Endothelial cell (in vitro differentiated cells): ENCODE measurements around the gene C1QTNF7. TPM values are rescaled to one million over a fixed set of nuclear protein-coding genes. Genes with fewer than 3 reads are reported as not detected.

Experiments used
- DNase-seq: peaks from one replicate; pipeline ENCODE4 v3.0.0; 2021; ENCODE audit warnings: low spot score
- H3K27ac Mint-ChIP-seq: one replicate; pipeline ENCODE4 v1.8.0; 2021; ENCODE audit warnings: mixed read lengths, inconsistent platforms; ENCODE audit not compliant: unreplicated experiment
- H3K27me3 Mint-ChIP-seq: one replicate; pipeline ENCODE4 v1.8.0; 2021; ENCODE audit warnings: mild to moderate bottlenecking, moderate library complexity, mixed read lengths, inconsistent platforms; ENCODE audit not compliant: unreplicated experiment
- H3K36me3 Mint-ChIP-seq: one replicate; pipeline ENCODE4 v1.8.0; 2021; ENCODE audit warnings: mild to moderate bottlenecking, low read depth, mixed read lengths, inconsistent platforms; ENCODE audit not compliant: unreplicated experiment
- H3K4me1 Mint-ChIP-seq: one replicate; pipeline ENCODE4 v1.8.0; 2021; ENCODE audit warnings: mild to moderate bottlenecking, mixed read lengths, inconsistent platforms; ENCODE audit not compliant: unreplicated experiment
- H3K4me3 Mint-ChIP-seq: one replicate; pipeline ENCODE4 v1.8.0; 2021; ENCODE audit warnings: mild to moderate bottlenecking, mixed read lengths, inconsistent platforms; ENCODE audit not compliant: unreplicated experiment
- H3K9me3 Mint-ChIP-seq: one replicate; pipeline ENCODE4 v1.8.0; 2021; ENCODE audit warnings: mixed read lengths, inconsistent platforms; ENCODE audit not compliant: unreplicated experiment
- CTCF ChIP-seq: fragments of 200-600 bp; sonication (generic); IDR thresholded peaks from one replicate; pipeline ENCODE4 v1.5.0; 2021; ENCODE audit warnings: antibody characterized with exemption; ENCODE audit not compliant: unreplicated experiment
- total RNA-seq: library from RNA; stranded (reverse); fragmentation: NEBNext Ultra II Directional; extraction: Animal tissue kit (Norgen Biotek cat#: 25700); gene quantifications from one replicate; pipeline ENCODE4 v1.2.1, GENCODE V29; 2021; ENCODE audit not compliant: unreplicated experiment

The C1QTNF7 gene
- total RNA-seq, 1 donor from 2014 or later, result not detected

- Mint-ChIP-seq H3K9me3 (no peaks in the 10 kb centered on the region), H3K4me3 (no peak overlapping the region), H3K36me3 (no peaks in the 10 kb centered on the region), H3K27ac (no peak overlapping the region), H3K27me3 (no peaks in the 10 kb centered on the region), H3K4me1 (peaks cover 13% of the 10 kb centered on the region)
- TF ChIP-seq CTCF, result no peak
- no peak for DNase-seq
Measured at GRCh38 chr4:15400981-15401671, 26.7 kb upstream of the C1QTNF7 start.

GRCh38 chr4:15402146-15402545, 25.7 kb upstream of the C1QTNF7 start:
- Mint-ChIP-seq H3K27me3 (no peaks in the 10 kb centered on the region), H3K36me3 (no peaks in the 10 kb centered on the region), H3K27ac (no peak overlapping the region), H3K9me3 (no peaks in the 10 kb centered on the region), H3K4me3 (no peak overlapping the region), H3K4me1 (peaks cover 13% of the 10 kb centered on the region)
- no peak for TF ChIP-seq CTCF
- DNase-seq, result no peak

GRCh38 chr4:15402974-15403373, 24.9 kb upstream of the C1QTNF7 start:
- no peak for TF ChIP-seq CTCF
- Mint-ChIP-seq H3K27ac (no peak overlapping the region), H3K36me3 (no peaks in the 10 kb centered on the region), H3K9me3 (no peaks in the 10 kb centered on the region), H3K4me1 (peaks cover 13% of the 10 kb centered on the region), H3K27me3 (no peaks in the 10 kb centered on the region), H3K4me3 (no peak overlapping the region)
- no peak for DNase-seq

GRCh38 chr4:15405018-15405417, 22.8 kb upstream of the C1QTNF7 start:
- Mint-ChIP-seq H3K4me1 (peaks cover 21% of the 10 kb centered on the region), H3K27ac (no peak overlapping the region)

More at GRCh38 chr4:15405018-15405417, 22.8 kb upstream of the C1QTNF7 start:
- H3K36me3 Mint-ChIP-seq, result no peaks in the 10 kb centered on the region
- H3K9me3 Mint-ChIP-seq, result no peaks in the 10 kb centered on the region
- TF ChIP-seq CTCF, result no peak
- no peak overlapping the region for H3K4me3 Mint-ChIP-seq
- H3K27me3 Mint-ChIP-seq, result no peaks in the 10 kb centered on the region
- no peak for DNase-seq
